Heart right ventricle (tissue), 16 donors: ENCODE data around the gene RBP3. TPM values are rescaled to one million over a fixed set of nuclear protein-coding genes. Genes with fewer than 3 reads are reported as not detected.

Source experiments
- ATAC-seq, 8 donors: fragments of 200-7000 bp; cut with Tn5 transposase; one replicate each; pipeline ENCODE4 v1.9.1; 2020; ENCODE audit warnings: mild to moderate bottlenecking in 8 of 8, moderate library complexity in 8 of 8, moderate number of reproducible peaks in 1 of 8
- DNase-seq, 2 donors: peaks; one replicate each; pipeline ENCODE4 v3.0.0-alpha.2; 2020
- H3K27ac ChIP-seq, 10 donors: fragments of 200-600 bp; sonication (generic) in 2 of 10; one replicate each; pipeline versions ENCODE4 v1.5.0 to v1.8.0; 2020 to 2022; ENCODE audit warnings: mild to moderate bottlenecking in 3 of 10
- H3K27me3 ChIP-seq, 7 donors: fragments of 200-600 bp; one replicate each; pipeline ENCODE4 v1.8.0; 2021 to 2022; ENCODE audit warnings: mild to moderate bottlenecking in 2 of 7
- H3K36me3 ChIP-seq, 9 donors: fragments of 200-600 bp; sonication (generic) in 1 of 9; one replicate each; pipeline versions ENCODE4 v1.5.0 to v1.8.0; 2020 to 2022; ENCODE audit warnings: mild to moderate bottlenecking in 2 of 9
- H3K4me1 ChIP-seq, 9 donors: fragments of 200-600 bp; sonication (generic) in 1 of 9; one replicate each; pipeline versions ENCODE4 v1.5.0 to v1.8.0; 2020 to 2022; ENCODE audit warnings: mild to moderate bottlenecking in 4 of 9
- H3K4me3 ChIP-seq, 10 donors: fragments of 200-600 bp; sonication (generic) in 2 of 10; one replicate each; pipeline versions ENCODE4 v1.5.0 to v1.8.0; 2020 to 2022; ENCODE audit warnings: mild to moderate bottlenecking in 7 of 10, moderate library complexity in 2 of 10
- H3K9me3 ChIP-seq, 11 donors: fragments of 200-600 bp in 10 of 11; sonication (generic) in 2 of 11; one replicate each; pipeline versions ENCODE4 v1.5.0 to v1.8.0; 2013 to 2022; ENCODE audit warnings: mild to moderate bottlenecking in 2 of 11, control low read depth in 1 of 11, moderate library complexity in 1 of 11
- CTCF ChIP-seq, 9 donors: fragments of 200-600 bp; sonication (generic) in 2 of 9; IDR thresholded peaks; one replicate each; pipeline versions ENCODE4 v1.5.0 to v1.8.0; 2021 to 2022; ENCODE audit warnings: antibody characterized with exemption in 9 of 9, mild to moderate bottlenecking in 5 of 9, moderate library complexity in 1 of 9
- WGBS, 2 donors: extraction: QIAGEN DNeasy Blood & Tissue Kit; methylation state at CpG; one replicate each; pipeline ENCODE4 v1.1.7; 2013; ENCODE audit warnings: inconsistent platforms in 1 of 2; 5-methylcytosine and 5-hydroxymethylcytosine counted together
- intact Hi-C, 10 donors: fragments of 100-400 bp; cut with DNase I; formaldehyde crosslinking; loops; one replicate each; pipeline versions ENCODE4 v1.11.1 to v1.14.2; 2022
- polyA plus RNA-seq, 2 donors: library from polyadenylated mRNA; stranded (reverse); fragments of 200-250 nt; gene quantifications; one replicate each; pipeline ENCODE4 v1.2.3, GENCODE V29; 2013
- total RNA-seq, 10 donors: library from RNA; stranded (reverse); fragmentation: NEBNext Ultra II Directional in 3 of 10; extraction: Animal tissue kit (Norgen Biotek cat#: 25700) in 3 of 10; gene quantifications; one replicate each; pipeline versions ENCODE4 v1.2.1 to v1.2.4, GENCODE V29; 2021 to 2023
- donor health status: Arrhythmogenic right ventricular cardiomyopathy.
- donor health status: ischemic (EF 13 %, LVEDD 7.1; RV severe dilation, severe dysfunction).
- donor health status: healthy with polysubstance abuse.
- donor health status: DM: no; HTN: yes; CAD: no.
- donor health status: DM: no; HTN: no; CAD: no.
- donor health status: ischemic (EF 25% LVEDD 6.9; RV normal size, moderate dysfunction).
- donor health status: ischemic (EF 25% LVEDD 5.7; RV mildly dilated, moderate dysfunction).
- donor health status: healthy.
- donor health status: DM: yes; HTN: yes; CAD: no.
- donor health status: Ischemic cardiomyopathy.
- donor health status: ischemic (EF 35%, LVEDD 5.7; RV mildly dilated, moderate dysfunction).
- donor health status: nonischemic (EF 11% LVEDD 7.7; RV severe dilation, severe dysfunction).
- donor health status: DM: yes; HTN: yes; CAD: no.
- donor health status: PGD.
- donor health status: ischemic (EF 29% LVEDD 5.4; RV normal size, mild dysfunction).
- donor health status: nonischemic (EF 23%, LVEDD 6.1; RV moderate dilation, normal function).

RBP3 gene
- total and polyA plus RNA-seq, 12 donors = not detected

GRCh38 chr10:47340608-47341170 is 7.5 kb upstream of the RBP3 start:
- ATAC-seq = peak in 6 of 8 donors; percentile 29 to 71 (median 57)
- Histone ChIP-seq H3K9me3 (no peaks in the 10 kb centered on the region), H3K4me3 (no peak overlapping the region), H3K36me3 (no peaks in the 10 kb centered on the region), H3K27me3 (peaks cover 0 to 18% (median 0%) of the 10 kb centered on the region in 7 donors), H3K4me1 (no peaks in the 10 kb centered on the region), H3K27ac (no peak overlapping the region)
- intact Hi-C loops = loop anchor here in 1 of 10 donors (1.0 kb wide), 1 partner anchor 316 kb away; no protein-coding TSS in a partner anchor
- peak; percentile 88 to 98 (median 94) for TF ChIP-seq CTCF (IDR thresholded peaks at IDR 0.05)
- 66 to 69% methylated on average over 5 of the region's 5 CpGs for WGBS, 2 donors
- DNase-seq = peak; percentile 46 to 54

- WGBS, 2 donors = 85 to 88% methylated on average over 13 of the region's 13 CpGs
Observed at GRCh38 chr10:47344996-47345870, 2.9 kb upstream of the RBP3 start.

GRCh38 chr10:47346581-47347302 is 1.4 kb upstream of the RBP3 start:
- 80 to 83% methylated on average over 13 of the region's 13 CpGs for WGBS, 2 donors
- intact Hi-C loops = no loop called here
- peaks cover 0 to 10% (median 0%) of the 10 kb centered on the region in 7 donors for H3K27me3 ChIP-seq
- no peak for DNase-seq
- H3K4me1 ChIP-seq = no peaks in the 10 kb centered on the region
- no peak for ATAC-seq
- no peaks in the 10 kb centered on the region for H3K36me3 ChIP-seq
- H3K9me3 ChIP-seq = no peaks in the 10 kb centered on the region
- no peak for TF ChIP-seq CTCF (IDR thresholded peaks at IDR 0.05)
- no peak overlapping the region for H3K27ac ChIP-seq
- H3K4me3 ChIP-seq = no peak overlapping the region

More at GRCh38 chr10:47344996-47345870, 2.9 kb upstream of the RBP3 start:
- Histone ChIP-seq H3K36me3 (no peaks in the 10 kb centered on the region), H3K27ac (no peak overlapping the region), H3K27me3 (peaks cover 0 to 18% (median 0%) of the 10 kb centered on the region in 7 donors), H3K9me3 (no peaks in the 10 kb centered on the region), H3K4me3 (no peak overlapping the region), H3K4me1 (no peaks in the 10 kb centered on the region)
- DNase-seq (no peak), ATAC-seq (no peak)
- intact Hi-C loops = no loop called here
- TF ChIP-seq CTCF (IDR thresholded peaks at IDR 0.05) = no peak

- ATAC-seq (no peak), DNase-seq (no peak)
- H3K36me3 ChIP-seq = no peaks in the 10 kb centered on the region
- no peak overlapping the region for H3K27ac ChIP-seq
- H3K27me3 ChIP-seq = peaks cover 0 to 9% (median 0%) of the 10 kb centered on the region in 7 donors
- TF ChIP-seq CTCF (IDR thresholded peaks at IDR 0.05) = no peak
- H3K4me3 ChIP-seq = no peak overlapping the region
- no peaks in the 10 kb centered on the region for H3K4me1 ChIP-seq
- no peaks in the 10 kb centered on the region for H3K9me3 ChIP-seq
- WGBS, 2 donors = 75 to 81% methylated on average over 4 of the region's 4 CpGs
- intact Hi-C loops = no loop called here
Observed at GRCh38 chr10:47347303-47347675, 874 bp upstream of the RBP3 start.
